WTC11 (cell line): ENCODE data around the gene NUP50.

Experiments
- CBFB ChIP-seq: sonication (generic); formaldehyde crosslinking; IDR thresholded peaks from 2 replicates; pipeline ENCODE4 v1.8.1; 2022; ENCODE audit warnings: mild to moderate bottlenecking, low read depth, missing genetic modification reagents
- FOXK1 ChIP-seq: sonication (generic); formaldehyde crosslinking; IDR thresholded peaks from 2 replicates; pipeline ENCODE4 v1.8.0; 2022; ENCODE audit warnings: mild to moderate bottlenecking, moderate library complexity, missing genetic modification reagents
- JUN ChIP-seq: sonication (generic); formaldehyde crosslinking; IDR thresholded peaks from 2 replicates; pipeline ENCODE4 v1.8.0; 2023; ENCODE audit warnings: mild to moderate bottlenecking, missing genetic modification reagents
- NR1H2 ChIP-seq: sonication (generic); formaldehyde crosslinking; IDR thresholded peaks from 2 replicates; pipeline ENCODE4 v1.9.0; 2021; ENCODE audit warnings: mild to moderate bottlenecking, moderate library complexity, missing genetic modification reagents
- ZBTB21 ChIP-seq: sonication (generic); formaldehyde crosslinking; IDR thresholded peaks from 2 replicates; pipeline ENCODE4 v1.8.1; 2023; ENCODE audit warnings: mild to moderate bottlenecking, missing genetic modification reagents, borderline replicate concordance
- TF ChIP-seq, protein P1 (sequence below): sonication (generic); formaldehyde crosslinking; IDR thresholded peaks from 2 replicates; pipeline ENCODE4 v1.8.1; 2023; ENCODE audit warnings: mild to moderate bottlenecking, missing genetic modification reagents, borderline replicate concordance
- TF ChIP-seq, protein P2 (sequence below): fragments of 200-600 bp; IDR thresholded peaks from 2 replicates; pipeline ENCODE4 v1.8.0; 2022; ENCODE audit warnings: antibody characterized with exemption
- TF ChIP-seq, protein P3 (sequence below): sonication (generic); formaldehyde crosslinking; IDR thresholded peaks from 2 replicates; pipeline ENCODE4 v1.8.1; 2022; ENCODE audit warnings: mild to moderate bottlenecking, missing genetic modification reagents, moderate library complexity, borderline replicate concordance
- TF ChIP-seq, protein P4 (sequence below): sonication (generic); formaldehyde crosslinking; IDR thresholded peaks from 2 replicates; pipeline ENCODE4 v1.8.0; 2022; ENCODE audit warnings: mild to moderate bottlenecking, missing genetic modification reagents

DNA sequence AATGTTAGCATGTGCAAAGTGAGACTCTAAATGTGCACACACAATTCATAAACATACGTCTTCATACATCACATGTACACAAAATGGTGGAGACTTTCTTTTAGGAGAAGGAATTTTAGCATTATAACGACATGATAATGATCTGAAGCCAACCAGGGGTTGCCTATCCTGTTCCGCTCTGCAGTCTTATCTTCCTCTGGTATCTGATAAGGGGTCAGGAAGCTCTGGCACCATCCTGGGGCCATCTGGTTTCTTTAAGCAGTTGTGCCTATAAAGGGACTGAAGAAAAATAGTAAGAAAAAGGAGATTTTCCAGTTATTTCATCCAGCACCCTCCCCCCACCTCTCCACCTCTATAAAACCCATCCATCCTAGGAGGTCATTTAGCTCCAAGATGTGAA lies 5.8 kb upstream of the NUP50 start:
- TF ChIP-seq CBFB (no peak), NR1H2 (CRISPR knock-in tag) (no peak), FOXK1 (CRISPR knock-in tag) (no peak), ZBTB21 (CRISPR knock-in tag) (no peak), JUN (CRISPR knock-in tag) (no peak)
- TF ChIP-seq, protein P1, sequence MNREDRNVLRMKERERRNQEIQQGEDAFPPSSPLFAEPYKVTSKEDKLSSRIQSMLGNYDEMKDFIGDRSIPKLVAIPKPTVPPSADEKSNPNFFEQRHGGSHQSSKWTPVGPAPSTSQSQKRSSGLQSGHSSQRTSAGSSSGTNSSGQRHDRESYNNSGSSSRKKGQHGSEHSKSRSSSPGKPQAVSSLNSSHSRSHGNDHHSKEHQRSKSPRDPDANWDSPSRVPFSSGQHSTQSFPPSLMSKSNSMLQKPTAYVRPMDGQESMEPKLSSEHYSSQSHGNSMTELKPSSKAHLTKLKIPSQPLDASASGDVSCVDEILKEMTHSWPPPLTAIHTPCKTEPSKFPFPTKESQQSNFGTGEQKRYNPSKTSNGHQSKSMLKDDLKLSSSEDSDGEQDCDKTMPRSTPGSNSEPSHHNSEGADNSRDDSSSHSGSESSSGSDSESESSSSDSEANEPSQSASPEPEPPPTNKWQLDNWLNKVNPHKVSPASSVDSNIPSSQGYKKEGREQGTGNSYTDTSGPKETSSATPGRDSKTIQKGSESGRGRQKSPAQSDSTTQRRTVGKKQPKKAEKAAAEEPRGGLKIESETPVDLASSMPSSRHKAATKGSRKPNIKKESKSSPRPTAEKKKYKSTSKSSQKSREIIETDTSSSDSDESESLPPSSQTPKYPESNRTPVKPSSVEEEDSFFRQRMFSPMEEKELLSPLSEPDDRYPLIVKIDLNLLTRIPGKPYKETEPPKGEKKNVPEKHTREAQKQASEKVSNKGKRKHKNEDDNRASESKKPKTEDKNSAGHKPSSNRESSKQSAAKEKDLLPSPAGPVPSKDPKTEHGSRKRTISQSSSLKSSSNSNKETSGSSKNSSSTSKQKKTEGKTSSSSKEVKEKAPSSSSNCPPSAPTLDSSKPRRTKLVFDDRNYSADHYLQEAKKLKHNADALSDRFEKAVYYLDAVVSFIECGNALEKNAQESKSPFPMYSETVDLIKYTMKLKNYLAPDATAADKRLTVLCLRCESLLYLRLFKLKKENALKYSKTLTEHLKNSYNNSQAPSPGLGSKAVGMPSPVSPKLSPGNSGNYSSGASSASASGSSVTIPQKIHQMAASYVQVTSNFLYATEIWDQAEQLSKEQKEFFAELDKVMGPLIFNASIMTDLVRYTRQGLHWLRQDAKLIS (CRISPR knock-in tag) = no peak
- TF ChIP-seq, protein P2, sequence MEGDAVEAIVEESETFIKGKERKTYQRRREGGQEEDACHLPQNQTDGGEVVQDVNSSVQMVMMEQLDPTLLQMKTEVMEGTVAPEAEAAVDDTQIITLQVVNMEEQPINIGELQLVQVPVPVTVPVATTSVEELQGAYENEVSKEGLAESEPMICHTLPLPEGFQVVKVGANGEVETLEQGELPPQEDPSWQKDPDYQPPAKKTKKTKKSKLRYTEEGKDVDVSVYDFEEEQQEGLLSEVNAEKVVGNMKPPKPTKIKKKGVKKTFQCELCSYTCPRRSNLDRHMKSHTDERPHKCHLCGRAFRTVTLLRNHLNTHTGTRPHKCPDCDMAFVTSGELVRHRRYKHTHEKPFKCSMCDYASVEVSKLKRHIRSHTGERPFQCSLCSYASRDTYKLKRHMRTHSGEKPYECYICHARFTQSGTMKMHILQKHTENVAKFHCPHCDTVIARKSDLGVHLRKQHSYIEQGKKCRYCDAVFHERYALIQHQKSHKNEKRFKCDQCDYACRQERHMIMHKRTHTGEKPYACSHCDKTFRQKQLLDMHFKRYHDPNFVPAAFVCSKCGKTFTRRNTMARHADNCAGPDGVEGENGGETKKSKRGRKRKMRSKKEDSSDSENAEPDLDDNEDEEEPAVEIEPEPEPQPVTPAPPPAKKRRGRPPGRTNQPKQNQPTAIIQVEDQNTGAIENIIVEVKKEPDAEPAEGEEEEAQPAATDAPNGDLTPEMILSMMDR = no peak
- TF ChIP-seq, protein P3, sequence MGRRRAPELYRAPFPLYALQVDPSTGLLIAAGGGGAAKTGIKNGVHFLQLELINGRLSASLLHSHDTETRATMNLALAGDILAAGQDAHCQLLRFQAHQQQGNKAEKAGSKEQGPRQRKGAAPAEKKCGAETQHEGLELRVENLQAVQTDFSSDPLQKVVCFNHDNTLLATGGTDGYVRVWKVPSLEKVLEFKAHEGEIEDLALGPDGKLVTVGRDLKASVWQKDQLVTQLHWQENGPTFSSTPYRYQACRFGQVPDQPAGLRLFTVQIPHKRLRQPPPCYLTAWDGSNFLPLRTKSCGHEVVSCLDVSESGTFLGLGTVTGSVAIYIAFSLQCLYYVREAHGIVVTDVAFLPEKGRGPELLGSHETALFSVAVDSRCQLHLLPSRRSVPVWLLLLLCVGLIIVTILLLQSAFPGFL (CRISPR knock-in tag) = no peak
- TF ChIP-seq, protein P4, sequence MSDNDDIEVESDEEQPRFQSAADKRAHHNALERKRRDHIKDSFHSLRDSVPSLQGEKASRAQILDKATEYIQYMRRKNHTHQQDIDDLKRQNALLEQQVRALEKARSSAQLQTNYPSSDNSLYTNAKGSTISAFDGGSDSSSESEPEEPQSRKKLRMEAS (CRISPR knock-in tag) = no peak
